Measurements from ENCODE around the gene PRKCA.
A peak's percentile ranks its signal among the peaks of the same experiment; 100 is the strongest.
"Not testable (repeated sequence)": the region's sequence is repeated elsewhere in the genome, so short reads cannot be mapped to it uniquely, and the experiment has no call there.

The PRKCA gene

DNA sequence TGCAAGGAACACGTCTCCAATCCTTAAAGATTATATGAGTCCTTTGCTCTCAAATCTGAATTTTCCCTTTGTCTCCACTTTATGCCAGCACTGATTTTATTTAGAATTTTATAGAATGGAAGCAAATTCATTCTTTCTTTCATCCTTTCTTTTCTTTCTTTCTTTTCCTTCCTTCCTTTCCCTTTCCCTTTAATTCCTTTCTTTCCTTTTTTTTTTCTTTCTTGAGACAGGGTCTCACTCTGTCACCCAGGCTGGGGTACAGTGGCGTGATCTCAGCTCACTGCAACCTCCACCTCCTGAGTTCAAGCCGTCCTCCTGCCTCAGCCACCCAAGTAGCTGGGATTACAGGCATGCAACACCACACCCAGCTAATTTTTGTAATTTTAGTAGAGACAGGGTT is 187.2 kb downstream of the PRKCA start:
- not testable (repeated sequence) for DNase-seq (ENCODE audit: low read depth in 2 of 2)

DNA sequence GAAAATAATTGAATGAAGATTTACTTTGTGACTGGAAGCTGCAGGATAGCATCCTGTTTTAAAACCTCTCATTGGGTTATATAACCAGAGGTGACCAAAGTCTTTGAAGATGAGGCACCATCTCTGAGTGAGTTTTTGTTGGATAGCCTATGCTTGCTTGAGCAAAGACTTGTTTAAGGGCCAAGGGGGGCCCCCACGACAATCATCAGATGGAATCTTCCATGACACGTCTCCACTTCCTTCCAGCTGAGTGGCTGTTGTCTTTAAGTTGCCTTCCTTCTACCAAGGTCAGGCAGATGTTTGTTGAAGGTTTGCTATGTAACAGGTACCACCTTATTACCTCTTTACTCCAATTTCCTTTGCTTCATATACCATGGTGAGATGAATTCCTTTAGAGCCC is 188.8 kb downstream of the PRKCA start:
- peak in 1 of 2 donors; percentile 20 for DNase-seq (ENCODE audit: low read depth in 2 of 2)

DNA sequence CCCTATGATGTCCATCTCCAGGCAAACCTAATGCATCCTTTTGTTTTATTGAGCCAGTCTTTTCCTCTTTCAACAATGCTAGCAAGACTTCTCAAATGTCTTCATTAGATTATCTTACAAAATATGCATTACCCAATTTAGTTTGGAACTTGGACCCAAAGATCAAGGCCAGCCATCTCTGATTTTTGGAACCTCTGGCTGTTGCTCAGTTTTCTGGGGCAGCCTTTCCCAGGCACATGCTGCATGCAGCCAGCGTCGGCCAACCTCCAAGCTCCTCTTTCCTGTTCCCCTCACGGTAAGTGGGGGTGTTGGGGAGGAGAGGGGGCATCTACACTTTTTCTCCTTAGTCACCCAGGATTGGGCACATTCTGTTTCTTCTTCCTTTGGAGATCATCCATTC is 189.3 kb downstream of the PRKCA start:
- no peak for DNase-seq (ENCODE audit: low read depth in 2 of 2)

DNA sequence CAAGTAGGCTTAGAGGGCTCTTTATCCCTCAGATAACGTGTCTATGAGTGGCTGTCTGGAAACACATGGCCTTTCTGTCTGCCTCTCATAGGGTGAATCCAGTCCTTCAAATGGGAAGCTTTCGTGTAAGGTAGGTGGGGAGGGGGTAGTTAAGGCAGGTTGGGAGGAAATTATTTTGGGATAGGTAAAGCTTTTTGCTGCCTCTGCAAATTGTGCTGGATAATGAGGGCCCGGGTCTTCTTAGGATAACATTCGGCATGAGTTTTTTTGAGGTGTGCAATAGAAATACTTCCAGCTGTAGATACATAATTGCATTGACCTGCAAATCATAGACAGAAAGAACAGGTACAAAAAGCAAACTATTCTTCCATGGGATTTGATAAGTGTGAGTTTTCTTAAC is 189.7 kb downstream of the PRKCA start:
- DNase-seq (ENCODE audit: low read depth in 2 of 2) = no peak

DNA sequence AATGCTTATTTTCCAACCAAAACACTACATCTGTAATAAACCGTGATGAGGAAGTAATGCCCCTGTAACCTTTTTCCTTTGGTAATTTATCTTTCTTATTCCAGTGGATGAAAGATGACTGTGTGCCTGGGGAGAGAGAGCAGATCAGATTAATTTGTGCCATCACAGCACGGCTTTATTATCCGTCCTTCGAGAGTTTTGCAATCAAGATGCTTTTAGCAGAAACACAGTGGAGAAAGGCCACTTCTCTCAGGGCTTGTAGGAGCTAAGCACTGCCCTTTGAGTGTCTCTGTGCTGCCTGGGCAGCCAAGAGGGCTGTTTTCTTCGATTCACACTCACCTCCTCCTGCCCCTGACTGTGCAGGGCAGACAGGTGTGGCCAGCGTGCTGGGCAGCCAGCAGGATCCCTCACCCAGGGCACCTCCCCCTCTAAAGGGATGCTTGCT is 190.2 kb downstream of the PRKCA start:
- DNase-seq (ENCODE audit: low read depth in 2 of 2) = no peak

DNA sequence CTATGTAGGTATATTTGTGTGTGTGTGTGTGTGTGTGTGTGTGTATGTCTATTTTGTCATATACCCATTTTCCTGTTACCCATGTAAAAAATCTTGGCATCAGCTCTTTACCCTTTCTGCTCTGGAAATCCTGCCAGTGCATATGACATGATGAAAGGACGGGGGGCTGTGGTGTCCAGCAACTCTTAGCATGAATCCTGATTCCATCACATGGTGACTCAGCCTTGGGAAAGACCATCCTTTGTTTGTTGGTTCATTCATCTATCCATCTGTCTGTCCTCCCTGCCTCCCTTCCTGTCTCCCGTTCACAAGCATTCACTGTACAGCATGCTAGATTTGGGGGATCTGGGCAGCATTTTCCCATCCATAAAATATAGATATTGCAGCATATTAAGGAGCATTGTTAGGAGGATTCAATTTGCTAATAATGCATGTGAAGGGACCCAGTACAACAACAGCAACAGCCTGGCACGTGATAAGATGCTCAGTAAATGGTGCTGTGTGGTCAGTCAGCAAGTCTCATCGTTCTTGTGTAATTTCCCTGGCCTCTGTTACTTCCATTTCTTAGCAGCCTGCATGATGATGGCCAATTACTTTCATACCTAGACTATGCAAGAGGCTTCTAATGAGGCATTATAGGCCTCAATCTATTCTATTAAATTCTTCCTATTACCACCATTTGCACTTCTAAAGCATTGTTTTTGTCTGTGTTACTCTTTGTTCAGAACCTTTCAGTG is 191.0 kb downstream of the PRKCA start:
- no peak for DNase-seq (ENCODE audit: low read depth in 2 of 2)

DNA sequence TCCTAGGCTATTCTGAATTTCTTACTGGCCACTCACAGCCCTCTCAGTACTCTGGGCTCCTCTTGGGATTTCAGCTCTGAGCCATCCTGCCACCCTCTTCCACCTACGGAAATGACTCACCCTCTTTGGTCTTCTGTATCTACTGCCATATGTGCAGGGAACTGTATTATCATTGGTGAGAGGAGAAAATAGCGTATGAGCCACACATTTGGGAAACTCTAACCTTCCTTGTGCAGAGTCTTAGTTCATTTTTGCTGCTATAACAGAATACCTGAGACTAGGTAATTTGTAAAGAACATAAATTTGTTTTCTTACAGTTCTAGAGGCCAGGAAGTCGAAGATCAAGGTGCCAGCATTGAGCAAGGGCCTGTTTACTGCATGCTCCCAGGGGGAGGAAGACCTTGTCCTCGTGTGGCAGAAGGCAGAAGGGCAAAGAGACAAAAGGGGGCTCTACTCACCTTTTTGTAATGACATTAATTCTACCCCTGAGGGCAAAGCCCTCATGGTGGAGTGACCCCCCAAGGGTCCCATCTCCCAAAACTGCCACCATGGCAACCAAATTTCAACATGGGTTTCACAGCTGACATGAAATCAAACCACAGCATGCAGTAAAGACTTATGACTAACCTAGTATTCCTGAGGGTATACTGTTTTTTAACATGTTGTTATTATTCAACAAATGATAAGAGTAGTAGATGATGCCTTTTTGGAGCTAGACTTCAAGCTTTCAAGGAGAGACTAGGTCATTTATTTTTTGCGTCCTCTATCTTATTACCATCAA is 191.8 kb downstream of the PRKCA start:
- DNase-seq (ENCODE audit: low read depth in 2 of 2) = no peak

DNA sequence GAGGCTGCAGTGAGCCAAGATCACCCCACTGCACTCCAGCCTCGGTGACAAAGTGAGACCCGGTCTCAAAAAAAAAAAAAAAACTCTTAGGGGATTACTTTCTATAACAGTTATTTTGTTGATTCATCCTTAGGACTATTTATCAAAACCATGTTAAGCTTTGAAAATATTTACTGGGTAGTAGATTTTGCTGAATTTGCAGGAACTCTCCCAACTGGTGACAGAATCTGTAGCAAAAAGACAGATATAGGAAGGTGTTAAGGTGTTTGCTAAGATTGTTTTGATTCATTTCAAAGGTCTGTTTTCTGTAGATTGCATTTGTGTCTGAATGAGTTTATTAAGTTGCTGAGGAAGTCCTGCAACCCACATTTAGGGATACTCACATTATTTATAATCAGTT is 192.6 kb downstream of the PRKCA start:
- DNase-seq (ENCODE audit: low read depth in 2 of 2) = no peak

DNA sequence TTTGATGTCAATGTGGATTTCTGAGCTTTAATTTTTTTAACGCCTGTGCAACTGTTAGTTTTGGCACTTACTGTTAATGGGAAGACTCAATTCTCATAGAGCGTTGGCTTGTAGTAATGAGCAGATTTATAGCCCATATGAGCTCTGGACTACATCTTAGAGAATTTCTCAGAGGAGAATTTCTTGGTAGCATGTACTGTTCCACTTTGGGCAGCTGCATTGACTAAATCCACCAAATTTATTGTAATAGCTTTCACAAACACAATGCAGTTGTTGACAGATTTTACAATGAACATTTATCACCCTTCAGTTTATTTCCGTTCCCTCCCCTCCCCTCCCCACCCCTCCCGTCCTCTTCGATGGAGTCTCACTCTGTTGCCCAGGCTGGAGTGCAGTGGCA is 193.9 kb downstream of the PRKCA start:
- DNase-seq (ENCODE audit: low read depth in 2 of 2) = no peak

DNA sequence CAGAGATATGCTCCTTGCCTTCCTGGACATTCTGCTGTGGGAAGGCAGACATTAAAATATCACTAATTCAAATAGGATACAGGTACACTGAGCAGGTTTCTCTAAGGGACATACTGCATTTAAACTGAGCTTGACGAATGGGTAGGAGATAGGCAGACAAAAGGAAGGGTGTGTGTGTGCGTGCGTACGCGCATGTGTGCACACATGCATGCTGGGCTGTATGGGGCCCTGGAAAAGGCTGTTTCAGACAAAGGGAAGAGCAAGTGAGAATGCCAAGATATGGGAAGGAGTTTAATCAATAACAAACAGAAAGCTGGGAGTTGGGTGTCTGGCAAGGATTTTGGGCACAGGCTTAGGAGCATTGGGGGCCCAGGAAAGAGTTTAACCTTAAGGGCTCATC is 196.2 kb downstream of the PRKCA start:
- no peak for DNase-seq (ENCODE audit: low read depth in 2 of 2)

DNA sequence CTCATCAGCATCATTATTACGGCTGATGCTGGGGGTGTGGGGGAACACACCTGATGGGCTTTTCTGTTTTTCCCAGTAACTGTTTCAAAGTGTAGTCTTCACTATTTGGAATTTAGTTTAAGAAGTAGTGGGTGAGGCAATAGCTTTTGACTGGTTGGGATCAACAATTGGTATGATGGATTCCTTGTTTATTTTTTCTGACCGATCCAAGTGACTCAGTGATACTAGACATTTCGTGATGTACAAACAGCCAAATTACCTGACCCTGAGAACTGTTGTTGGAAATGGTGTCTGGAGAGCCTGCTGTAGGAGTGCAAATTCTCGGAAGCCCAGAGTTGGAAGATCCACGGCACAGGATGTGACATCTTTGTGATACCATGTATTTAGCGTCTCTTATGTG is 204.2 kb downstream of the PRKCA start:
- DNase-seq (ENCODE audit: low read depth in 2 of 2) = no peak

DNA sequence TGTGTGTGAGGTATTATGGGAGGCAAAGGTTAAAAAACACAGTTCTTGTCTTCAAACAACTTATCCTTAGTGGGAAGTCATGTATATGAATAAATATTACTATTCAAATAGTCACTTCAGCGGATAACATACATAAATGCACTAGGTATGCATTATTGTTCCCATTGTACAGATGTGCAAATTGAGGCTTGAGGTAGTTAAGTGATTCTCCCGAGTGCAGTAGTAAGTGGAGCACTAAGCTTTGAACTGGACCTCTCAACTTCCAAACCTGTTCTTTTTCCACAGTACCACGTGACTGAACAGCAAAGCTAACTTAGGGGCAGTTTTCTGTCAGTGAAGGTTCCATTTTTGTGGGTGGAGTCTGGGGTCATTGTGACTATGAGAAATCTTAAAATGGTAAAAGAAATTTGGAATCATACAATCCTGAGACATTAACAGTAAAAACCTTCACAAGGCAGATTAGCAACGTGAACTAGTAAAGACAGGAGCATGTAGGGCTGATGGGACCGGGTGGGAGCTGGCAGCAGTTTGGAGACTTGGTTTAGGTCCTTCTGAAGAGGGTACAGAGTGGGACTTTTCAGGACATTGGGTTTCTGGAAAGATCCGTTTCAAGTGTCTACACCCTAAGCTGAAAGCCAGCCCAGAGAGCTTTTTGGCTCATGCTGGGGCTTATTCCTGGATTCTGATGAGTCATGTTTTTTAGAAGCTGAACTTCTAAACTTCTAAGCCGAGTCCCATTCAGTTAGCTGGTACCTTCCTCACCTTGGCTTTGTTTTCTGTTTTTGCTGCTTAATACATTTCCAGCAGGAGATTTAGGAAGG is 204.9 kb downstream of the PRKCA start:
- DNase-seq (ENCODE audit: low read depth in 2 of 2) = no peak

DNA sequence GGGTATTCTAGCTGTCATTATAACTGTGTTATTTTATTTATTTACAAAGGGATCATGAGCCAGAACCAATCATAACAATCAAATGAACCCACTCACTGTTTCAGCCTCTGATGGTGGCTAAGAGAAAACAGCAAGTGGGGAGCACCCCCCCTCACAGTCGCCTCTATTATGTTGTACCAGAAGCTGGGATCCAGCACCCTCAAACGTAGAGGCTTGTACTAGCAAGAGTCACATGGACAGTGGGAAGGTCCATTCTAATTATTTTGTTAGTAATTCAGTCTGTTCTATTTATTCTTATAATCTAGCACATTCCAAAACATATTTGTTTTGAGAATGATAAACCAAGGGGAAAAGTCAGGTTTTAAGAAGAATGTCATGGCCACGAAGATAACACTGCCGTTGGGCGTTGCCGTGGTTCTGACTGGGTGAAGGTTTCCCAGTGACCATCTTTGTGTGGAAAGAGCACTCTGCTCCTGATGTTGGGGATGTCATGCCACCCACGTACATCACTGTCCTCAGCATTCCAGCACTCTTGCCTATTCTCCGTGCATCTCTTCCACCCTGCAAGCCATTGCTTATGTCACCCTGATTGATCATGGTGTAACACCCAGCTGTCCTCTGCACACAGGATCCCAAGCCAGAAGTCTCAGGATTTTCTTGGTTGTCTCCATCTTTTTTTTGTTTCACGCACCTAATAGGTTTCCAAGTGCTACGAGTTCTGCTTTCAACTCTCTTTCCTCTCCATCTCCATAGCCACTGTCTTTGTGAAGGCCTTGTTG is 205.8 kb downstream of the PRKCA start:
- no peak for DNase-seq (ENCODE audit: low read depth in 2 of 2)

DNA sequence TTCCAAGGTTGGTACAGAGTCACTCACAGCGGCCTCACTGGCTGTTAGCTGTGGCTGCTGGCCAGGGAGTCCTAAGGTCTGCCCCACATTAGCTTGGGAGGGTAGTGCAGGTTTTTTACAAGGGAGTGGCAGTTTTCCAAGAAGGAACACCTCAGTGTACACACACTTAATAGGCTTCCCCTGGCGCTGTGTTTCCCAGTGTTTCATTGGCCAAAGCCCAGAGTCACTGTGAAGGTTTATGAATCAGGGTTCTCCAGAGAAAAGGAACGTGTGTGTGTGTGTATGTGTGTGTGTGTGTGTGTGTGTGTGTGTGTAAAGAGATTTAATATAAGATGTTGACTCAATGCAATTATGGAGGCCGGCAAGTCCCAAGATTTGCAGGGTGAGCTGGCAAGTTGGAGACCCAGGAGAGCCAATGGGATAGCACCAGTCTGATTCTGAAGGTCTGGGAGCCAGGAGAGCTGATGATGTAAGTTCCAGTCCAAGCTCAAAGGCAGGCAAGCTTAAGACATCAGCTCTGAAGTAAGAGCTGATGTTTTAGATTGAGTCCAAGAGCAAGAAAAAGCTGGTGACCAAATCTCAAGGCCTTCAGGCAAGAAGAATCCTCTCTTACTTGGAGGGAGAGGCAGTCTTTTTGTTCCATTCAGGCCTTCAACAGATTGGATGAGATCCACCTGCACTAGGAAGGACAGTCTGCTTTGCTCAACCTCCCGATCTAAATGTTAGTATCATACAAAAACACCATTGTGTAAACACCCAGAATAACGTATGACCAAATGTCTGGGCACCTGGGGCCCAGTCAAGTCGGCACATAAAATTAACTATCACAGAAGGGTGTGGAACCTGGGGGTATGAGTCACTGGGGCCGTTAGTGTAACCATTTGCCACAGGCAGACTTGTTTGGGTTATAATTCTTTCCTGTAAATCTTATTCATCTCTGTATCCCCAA is 206.8 kb downstream of the PRKCA start:
- peak in 1 of 2 donors; percentile 22 for DNase-seq (ENCODE audit: low read depth in 2 of 2)

DNA sequence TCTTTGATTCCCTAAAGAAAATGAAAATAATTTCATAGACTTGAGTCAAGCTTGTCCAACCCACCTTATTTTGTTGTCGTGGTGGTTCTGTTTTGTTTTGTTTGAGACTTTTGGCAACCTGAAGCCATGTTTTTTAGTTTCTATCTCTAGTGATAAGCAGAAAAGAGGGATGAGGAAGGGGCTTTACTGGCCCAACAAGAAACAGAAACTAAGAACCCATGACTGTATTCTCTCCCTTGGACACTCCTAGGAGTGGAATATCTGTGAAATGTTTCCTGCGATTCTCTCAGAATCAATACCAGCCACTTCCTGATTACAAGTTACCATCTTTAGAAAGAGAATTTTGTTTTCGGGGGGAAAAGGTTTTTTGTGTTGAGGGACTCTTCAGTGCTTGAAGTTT is 207.5 kb downstream of the PRKCA start:
- no peak for DNase-seq (ENCODE audit: low read depth in 2 of 2)

DNA sequence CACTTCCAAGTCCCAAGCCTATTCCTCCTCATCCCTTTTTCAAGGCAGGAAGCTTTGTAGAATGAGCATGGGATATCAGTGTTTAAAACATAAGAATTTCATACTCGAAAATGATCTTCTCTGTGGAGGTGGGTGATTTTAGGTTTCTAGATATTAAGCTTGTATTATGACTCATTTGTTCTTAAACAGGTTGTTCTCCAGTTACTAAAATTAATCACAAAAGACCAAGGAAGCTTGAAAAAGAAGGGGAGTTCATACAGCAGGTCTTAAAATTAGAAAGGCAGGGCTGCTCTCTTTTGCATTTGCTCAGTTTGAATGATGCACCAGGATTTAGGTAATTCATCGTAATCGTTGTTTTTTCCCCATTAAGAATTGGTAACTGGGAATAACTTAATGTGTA is 208.7 kb downstream of the PRKCA start:
- no peak for DNase-seq (ENCODE audit: low read depth in 2 of 2)

DNA sequence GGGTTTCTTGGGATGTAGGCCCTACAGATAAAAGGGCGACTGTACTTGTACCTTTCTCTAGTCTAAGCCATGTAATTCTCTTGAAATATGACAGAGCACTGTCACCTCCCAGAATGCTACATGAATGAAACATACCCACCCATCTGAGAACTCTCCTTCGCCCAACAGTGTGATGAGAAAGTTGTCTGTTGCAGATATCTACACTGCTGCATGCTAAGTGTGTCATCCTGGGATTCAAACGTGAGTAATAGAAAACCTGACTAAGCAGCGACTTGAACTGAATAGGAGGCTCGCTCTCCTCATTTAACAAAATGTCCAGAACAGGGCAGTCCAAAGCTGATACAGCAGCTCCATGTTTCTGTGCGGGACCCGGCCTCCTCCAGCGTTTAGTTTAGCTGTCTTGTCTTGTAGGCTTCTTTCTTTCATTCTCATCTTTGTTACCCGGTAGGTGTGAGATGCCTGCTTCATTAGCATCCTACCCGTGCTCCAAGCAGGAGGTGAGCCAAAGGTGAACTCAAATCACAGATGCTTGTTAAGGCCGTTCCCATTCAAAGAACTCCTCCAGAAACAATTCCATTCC is 211.9 kb downstream of the PRKCA start:
- no peak for DNase-seq (ENCODE audit: low read depth in 2 of 2)

DNA sequence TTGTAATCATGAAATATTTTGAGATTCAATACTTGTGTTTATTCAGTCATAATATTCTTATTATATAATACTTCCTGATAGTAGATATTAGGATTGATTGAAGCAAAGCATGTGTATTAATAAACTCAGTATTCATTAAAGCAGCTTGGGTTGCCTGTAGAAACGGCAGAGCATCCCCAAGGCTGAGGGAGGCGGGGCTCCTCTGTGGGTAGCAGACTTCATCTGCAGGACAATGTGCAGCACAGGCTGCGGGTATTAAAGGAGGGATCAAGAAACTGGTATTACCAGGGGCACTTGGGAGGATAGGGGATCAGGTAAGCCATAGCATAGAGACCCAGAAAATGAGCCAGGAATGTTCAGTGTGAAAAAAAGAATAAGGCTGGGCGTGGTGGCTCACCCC is 213.6 kb downstream of the PRKCA start:
- DNase-seq (ENCODE audit: low read depth in 2 of 2) = no peak

DNA sequence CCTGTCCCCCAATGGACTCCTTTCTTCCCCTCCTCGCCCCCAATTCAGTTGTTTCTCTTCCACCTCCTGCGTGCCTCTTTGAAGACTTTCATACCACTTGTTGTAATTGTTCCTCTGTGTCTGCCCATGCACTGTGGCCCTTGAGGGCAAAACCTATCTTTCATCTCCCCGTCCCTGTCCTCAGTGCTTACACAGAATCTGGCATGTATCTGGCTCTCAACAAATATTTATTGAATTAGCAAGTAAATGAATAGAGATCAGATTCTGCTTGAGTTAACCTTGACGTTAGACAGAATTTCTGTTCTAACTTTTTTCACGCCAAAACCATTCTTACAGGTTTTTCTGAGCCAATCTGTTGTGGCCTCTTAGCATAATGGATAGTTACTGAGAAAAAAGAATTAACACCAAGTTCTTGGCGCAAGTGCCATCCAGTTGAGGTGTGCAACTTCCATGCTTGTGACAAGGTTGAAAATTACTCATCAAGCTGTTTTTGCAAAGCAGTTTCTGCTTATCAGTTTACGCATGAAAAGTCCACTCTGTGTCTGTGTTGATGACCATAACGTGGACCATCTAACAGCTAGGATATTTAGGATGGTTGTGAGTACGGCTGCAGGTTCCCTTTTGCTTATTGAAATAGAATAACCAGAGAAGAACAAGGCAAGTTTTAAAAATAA is 215.1 kb downstream of the PRKCA start:
- no peak for DNase-seq (ENCODE audit: low read depth in 2 of 2)

DNA sequence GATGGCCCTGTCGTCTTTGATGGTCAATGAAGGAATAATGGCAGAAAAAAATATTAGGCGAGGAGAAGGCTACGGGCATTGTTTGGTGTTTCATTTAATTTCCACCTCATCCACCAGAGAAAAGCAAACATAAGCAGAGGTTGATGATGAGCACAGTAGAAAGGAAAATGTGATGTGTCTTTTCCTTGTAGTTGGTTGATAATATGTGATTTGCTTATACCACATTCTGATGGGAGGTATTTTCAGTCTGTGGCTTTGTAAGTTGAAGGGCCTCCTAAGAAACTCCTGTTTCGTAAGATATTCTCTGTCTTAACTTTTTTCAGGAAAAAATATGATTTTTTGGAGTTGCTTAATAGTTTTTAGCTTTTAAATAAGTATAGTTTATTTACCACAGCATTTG is 215.7 kb downstream of the PRKCA start:
- no peak for DNase-seq (ENCODE audit: low read depth in 2 of 2)

Measured in stimulated activated CD8-positive, alpha-beta memory T cell treated with anti-CD3 and anti-CD28 coated beads, Interleukin-15, amount 100 ng/mL, for 4 hours (primary cell).